ENCODE results near the gene CD52. TPM values are rescaled to one million over a fixed set of nuclear protein-coding genes. Genes with fewer than 3 reads are reported as not detected.
"Not testable (repeated sequence)": the region's sequence is repeated elsewhere in the genome, so short reads cannot be mapped to it uniquely, and the experiment has no call there.

The CD52 gene
- total RNA-seq, 1 donor from 2014 or later = 2.4 TPM

DNA sequence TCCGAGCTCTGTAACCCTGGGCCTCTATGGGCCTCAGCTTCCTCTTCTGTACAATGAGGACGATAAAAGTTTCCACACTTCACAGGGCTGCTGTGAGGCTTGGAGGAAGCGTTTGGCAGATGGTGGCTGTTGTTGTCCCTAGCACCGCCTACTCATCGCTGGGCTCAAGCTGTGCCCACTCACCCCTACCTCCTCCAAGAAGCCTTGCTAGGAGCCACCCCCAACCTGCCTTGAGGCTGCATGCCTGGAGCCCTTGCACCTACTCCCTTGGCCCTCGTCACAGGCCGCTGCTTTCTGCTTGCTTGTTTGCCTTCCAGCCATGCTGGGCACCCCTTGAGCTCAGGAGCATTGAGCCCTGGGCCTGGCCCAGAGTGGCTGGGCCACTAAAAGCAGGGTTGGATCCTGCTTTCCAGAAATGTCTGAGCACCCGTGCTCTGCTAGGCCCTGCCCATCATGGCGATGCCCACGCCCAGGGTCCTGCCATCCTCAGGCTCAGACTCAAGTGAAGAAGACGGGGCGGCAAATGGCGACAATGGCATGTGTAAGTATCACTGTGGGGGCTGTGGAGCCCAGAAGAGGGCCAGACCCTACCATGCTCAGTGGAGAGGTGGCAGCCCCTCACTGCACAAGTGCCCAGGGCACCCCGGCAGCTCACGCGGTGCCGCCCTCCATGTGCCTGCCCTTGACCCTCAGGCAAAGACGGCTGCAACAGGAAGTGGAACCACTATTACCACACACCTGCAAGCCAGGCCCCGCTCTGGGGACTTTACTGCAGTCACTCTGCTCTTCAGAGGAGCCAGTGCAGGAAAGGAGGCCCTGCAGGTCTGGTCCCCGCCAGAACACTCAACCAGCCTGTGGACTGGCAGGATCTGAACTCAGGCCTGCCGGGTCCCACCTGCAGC is 28.3 kb upstream of the CD52 start:
- Histone ChIP-seq H3K9me3 (replicated peaks) (no peaks in the 10 kb centered on the region), H3K27ac (replicated peaks) (peak overlapping the region; percentile 98), H3K27me3 (ENCODE audit: low read depth) (no peaks in the 10 kb centered on the region), H3K4me3 (no peak overlapping the region), H3K4me1 (peaks cover 56% of the 10 kb centered on the region), H3K36me3 (no peaks in the 10 kb centered on the region)
- DNase-seq = no peak
- TF ChIP-seq, protein P1, sequence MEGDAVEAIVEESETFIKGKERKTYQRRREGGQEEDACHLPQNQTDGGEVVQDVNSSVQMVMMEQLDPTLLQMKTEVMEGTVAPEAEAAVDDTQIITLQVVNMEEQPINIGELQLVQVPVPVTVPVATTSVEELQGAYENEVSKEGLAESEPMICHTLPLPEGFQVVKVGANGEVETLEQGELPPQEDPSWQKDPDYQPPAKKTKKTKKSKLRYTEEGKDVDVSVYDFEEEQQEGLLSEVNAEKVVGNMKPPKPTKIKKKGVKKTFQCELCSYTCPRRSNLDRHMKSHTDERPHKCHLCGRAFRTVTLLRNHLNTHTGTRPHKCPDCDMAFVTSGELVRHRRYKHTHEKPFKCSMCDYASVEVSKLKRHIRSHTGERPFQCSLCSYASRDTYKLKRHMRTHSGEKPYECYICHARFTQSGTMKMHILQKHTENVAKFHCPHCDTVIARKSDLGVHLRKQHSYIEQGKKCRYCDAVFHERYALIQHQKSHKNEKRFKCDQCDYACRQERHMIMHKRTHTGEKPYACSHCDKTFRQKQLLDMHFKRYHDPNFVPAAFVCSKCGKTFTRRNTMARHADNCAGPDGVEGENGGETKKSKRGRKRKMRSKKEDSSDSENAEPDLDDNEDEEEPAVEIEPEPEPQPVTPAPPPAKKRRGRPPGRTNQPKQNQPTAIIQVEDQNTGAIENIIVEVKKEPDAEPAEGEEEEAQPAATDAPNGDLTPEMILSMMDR (IDR thresholded peaks at IDR 0.05; ENCODE audit: borderline replicate concordance) = no peak
- intact Hi-C loops (cut with micrococcal nuclease) = no loop called here

DNA sequence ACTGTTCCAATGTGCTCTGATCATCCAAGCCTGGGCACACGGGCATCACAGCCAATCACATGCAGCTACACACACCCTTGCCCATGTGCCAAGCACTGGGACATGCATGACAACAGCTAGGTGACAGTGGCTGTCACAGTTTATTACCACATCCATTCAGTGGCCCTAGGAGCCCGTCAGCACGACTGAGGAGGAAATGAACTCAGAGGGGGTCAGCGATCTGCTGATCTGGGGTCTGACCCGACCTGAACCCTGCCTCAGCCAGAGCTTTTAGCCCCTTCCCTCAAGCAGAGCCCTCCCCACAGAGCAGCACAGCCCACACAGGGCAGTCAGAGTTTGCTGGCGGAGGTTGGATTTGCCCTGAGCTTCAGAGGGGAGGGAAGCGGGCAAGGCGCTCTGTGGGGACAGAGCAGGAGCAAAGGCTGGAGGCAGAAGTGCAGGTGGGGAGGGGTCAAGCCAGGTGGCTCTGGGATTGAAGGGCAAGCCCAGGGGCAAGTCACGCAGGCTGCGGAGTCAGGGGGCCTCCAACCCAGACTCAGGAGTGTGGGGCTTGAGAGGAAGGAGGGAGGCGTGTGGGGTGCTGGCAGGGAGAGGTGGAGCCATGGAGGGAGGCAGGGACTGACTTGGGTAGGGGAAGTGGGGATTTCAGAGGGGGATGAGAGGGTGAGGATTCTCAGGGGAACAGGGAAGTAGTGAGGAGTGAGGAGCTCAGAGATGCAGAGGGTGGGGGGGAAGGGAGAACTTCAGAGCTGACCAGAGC is 27.5 kb upstream of the CD52 start:
- Histone ChIP-seq H3K27ac (replicated peaks) (peak overlapping the region; percentile 98), H3K4me1 (peaks cover 47% of the 10 kb centered on the region), H3K36me3 (no peaks in the 10 kb centered on the region), H3K4me3 (no peak overlapping the region), H3K9me3 (replicated peaks) (no peaks in the 10 kb centered on the region), H3K27me3 (ENCODE audit: low read depth) (no peaks in the 10 kb centered on the region)
- TF ChIP-seq, protein P1 (IDR thresholded peaks at IDR 0.05; ENCODE audit: borderline replicate concordance) = no peak
- DNase-seq = no peak
- intact Hi-C loops (cut with micrococcal nuclease) = no loop called here

DNA sequence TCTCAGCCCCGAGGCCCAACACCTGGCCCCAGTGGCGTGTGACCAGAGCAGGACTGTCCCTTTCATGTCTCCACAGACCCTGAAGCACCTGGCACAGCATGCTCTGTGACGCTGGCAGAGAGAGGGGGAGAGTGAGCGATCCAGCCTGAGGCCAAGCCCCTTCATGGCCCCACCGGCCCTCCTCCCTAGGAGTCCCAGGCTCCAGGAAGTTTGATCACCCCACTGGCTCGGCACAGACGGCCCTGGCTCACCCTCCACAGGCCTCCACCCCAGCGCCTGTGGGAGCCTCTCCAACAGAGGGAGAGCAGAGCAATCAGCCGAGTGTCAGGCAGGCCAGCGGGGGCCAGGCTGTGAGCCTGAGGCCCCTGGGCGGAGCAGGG is 26.9 kb upstream of the CD52 start:
- H3K9me3 ChIP-seq (replicated peaks) = no peaks in the 10 kb centered on the region
- H3K27me3 ChIP-seq (ENCODE audit: low read depth) = no peaks in the 10 kb centered on the region
- H3K4me3 ChIP-seq = no peak overlapping the region
- H3K27ac ChIP-seq (replicated peaks) = peak overlapping the region; percentile 98
- no peak for DNase-seq
- H3K36me3 ChIP-seq = no peaks in the 10 kb centered on the region
- intact Hi-C loops (cut with micrococcal nuclease) = no loop called here
- H3K4me1 ChIP-seq = peaks cover 41% of the 10 kb centered on the region
- TF ChIP-seq, protein P1 (IDR thresholded peaks at IDR 0.05; ENCODE audit: borderline replicate concordance) = no peak

DNA sequence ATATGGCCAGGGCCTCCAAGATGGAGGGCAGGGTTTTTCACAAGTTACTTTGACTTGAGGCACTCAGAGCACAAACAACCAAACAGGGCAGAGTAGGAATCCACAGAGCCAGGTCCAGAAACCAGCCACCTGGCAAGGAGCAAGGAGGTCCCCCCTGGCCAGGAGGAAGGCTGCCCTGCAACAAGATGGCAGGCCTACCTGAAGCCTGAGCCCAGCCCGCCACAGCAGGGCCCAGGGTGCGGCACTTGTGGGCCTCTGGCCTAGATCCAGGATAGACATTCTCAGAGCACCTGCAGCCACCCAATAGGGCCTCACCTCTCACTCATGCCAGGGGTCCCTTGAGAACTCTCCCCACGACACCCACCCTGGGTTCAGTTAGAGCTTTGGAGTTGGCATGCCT is 26.3 kb upstream of the CD52 start:
- H3K4me1 ChIP-seq = peaks cover 35% of the 10 kb centered on the region
- no peaks in the 10 kb centered on the region for H3K9me3 ChIP-seq (replicated peaks)
- no peak overlapping the region for H3K4me3 ChIP-seq
- peak overlapping the region; percentile 98 for H3K27ac ChIP-seq (replicated peaks)
- intact Hi-C loops (cut with micrococcal nuclease) = no loop called here
- DNase-seq = no peak
- TF ChIP-seq, protein P1 (IDR thresholded peaks at IDR 0.05; ENCODE audit: borderline replicate concordance) = no peak
- no peaks in the 10 kb centered on the region for H3K36me3 ChIP-seq
- no peaks in the 10 kb centered on the region for H3K27me3 ChIP-seq (ENCODE audit: low read depth)

DNA sequence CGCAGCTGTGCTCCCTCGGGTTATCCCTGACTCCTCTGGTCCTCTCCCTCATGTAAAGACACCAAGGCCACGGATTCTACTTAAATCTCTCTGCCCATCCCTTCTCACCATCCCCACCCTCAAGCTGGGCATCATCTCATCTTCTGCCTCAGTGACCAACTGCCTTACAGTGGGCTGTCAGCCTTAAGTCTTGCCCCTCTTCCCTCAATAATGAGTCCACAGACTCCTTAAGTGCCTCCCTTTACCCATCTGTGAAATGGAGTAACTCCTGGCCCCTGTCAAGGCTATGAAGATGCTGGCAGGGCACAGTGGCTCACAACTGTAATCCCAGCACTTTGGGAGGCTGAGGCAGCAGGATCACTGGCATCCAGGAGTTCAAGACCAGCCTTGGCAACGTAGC is 25.8 kb upstream of the CD52 start:
- H3K27me3 ChIP-seq (ENCODE audit: low read depth) = no peaks in the 10 kb centered on the region
- no peaks in the 10 kb centered on the region for H3K9me3 ChIP-seq (replicated peaks)
- H3K36me3 ChIP-seq = no peaks in the 10 kb centered on the region
- intact Hi-C loops (cut with micrococcal nuclease) = no loop called here
- H3K4me1 ChIP-seq = peaks cover 30% of the 10 kb centered on the region
- DNase-seq = no peak
- no peak overlapping the region for H3K27ac ChIP-seq (replicated peaks)
- no peak overlapping the region for H3K4me3 ChIP-seq
- TF ChIP-seq, protein P1 (IDR thresholded peaks at IDR 0.05; ENCODE audit: borderline replicate concordance) = no peak

DNA sequence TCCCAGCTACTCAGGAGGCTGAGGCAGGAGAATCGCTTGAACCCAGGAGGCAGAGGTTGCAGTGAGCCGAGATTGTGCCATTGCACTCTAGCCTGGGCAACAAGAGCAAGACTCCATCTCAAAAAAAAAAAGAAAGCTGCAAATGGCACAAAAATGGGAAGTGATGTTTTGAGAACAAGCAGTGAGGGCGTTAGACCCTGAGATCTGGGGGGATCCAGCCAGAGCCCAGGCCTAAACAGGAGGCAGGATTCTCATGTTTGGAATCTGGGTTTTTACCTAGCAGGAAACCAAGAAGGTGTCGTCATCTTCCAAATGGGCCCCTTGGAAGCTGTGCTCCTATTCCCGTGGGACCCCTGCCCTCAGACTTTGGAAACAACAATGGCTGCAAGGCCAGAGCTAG is 25.0 kb upstream of the CD52 start:
- H3K27ac ChIP-seq (replicated peaks); intact Hi-C loops (cut with micrococcal nuclease); H3K27me3 ChIP-seq (ENCODE audit: low read depth); H3K36me3 ChIP-seq; H3K9me3 ChIP-seq (replicated peaks); DNase-seq; H3K4me3 ChIP-seq: not testable (repeated sequence)
- H3K4me1 ChIP-seq = peaks cover 22% of the 10 kb centered on the region
